Uterus (tissue), 2 donors: ENCODE results near the gene GAS2L2.

Source experiments
- CTCF ChIP-seq, 4 experiments: fragments of 200-600 bp in 2 of 4; fragments of 450-650 bp in 2 of 4; sonication (generic) in 2 of 4; IDR thresholded peaks; one replicate each; pipeline ENCODE4 v1.5.1; 2016 to 2019; ENCODE audit warnings: antibody characterized with exemption in 4 of 4, mild to moderate bottlenecking in 2 of 4, moderate library complexity in 1 of 4
- POLR2A ChIP-seq, 2 donors: fragments of 450-650 bp; IDR thresholded peaks; one replicate each; pipeline ENCODE4 v1.6.1; 2016; ENCODE audit warnings: antibody characterized with exemption in 2 of 2, mild to moderate bottlenecking in 1 of 2, moderate library complexity in 1 of 2

GRCh38 chr17:35757243-35757642 lies 4.2 kb upstream of the GAS2L2 start:
- TF ChIP-seq POLR2A (IDR thresholded peaks at IDR 0.05) (no peak), CTCF (IDR thresholded peaks at IDR 0.05) (no peak)
